D721Med (cell line): ENCODE data around the gene CDYL.

Experiments used
- DNase-seq: peaks from one replicate; pipeline ENCODE4 v3.0.0; 2011; ENCODE audit warnings: low spot score; ENCODE audit not compliant: insufficient read length
- FAIRE-seq: peaks from 2 replicates; lab custom pipeline; 2011; peaks lifted over from hg19 to GRCh38; lab: Jason Lieb, UNC
- TF ChIP-seq, protein P1 (sequence below): IDR thresholded peaks from 2 replicates; pipeline ENCODE4 v1.5.1; 2012; ENCODE audit warnings: mild to moderate bottlenecking, control low read depth; ENCODE audit not compliant: insufficient read depth; ENCODE audit errors: missing control alignments

CDYL gene

DNA sequence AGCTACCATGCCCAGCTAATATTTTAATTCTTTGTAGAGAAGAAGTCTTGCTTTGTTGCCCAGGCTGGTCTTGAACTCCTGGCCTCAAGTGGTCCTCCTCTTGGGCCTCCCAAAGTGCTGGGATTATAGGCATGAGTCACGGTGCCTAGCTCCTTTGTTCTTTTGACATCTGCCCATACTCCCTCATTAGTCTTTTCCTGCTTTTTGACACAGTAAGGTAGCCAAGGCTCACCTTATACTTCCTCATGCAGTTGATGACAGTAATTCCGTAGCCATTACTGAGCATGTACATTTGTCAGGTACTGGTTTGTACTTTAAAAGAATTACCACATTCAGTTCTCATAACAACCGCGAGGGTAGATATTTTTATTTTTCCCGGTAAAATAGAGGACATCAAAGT is 76.7 kb downstream of the CDYL start:
- FAIRE-seq (no peak), DNase-seq (no peak)
- TF ChIP-seq, protein P1, sequence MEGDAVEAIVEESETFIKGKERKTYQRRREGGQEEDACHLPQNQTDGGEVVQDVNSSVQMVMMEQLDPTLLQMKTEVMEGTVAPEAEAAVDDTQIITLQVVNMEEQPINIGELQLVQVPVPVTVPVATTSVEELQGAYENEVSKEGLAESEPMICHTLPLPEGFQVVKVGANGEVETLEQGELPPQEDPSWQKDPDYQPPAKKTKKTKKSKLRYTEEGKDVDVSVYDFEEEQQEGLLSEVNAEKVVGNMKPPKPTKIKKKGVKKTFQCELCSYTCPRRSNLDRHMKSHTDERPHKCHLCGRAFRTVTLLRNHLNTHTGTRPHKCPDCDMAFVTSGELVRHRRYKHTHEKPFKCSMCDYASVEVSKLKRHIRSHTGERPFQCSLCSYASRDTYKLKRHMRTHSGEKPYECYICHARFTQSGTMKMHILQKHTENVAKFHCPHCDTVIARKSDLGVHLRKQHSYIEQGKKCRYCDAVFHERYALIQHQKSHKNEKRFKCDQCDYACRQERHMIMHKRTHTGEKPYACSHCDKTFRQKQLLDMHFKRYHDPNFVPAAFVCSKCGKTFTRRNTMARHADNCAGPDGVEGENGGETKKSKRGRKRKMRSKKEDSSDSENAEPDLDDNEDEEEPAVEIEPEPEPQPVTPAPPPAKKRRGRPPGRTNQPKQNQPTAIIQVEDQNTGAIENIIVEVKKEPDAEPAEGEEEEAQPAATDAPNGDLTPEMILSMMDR = no peak

DNA sequence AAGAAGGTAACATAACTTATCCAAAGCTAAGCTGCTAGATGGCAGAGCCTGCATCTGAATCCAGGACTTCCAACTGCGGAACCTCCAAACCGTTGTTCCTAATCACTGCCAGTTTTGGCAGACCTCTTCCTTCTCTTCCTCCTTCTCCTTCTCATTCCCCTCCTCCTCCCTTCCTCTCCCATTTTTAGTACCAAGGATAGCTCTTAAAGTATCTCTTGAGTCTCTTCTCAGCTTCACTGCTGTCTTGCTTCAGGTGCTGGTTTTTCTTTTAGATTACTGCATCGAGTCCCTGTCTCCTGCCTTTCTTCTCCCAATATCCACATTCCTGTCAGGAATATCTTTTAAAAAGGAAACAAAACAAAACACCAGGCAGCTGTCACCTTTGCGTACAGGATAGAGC is 77.1 kb downstream of the CDYL start:
- TF ChIP-seq, protein P1 = no peak
- no peak for DNase-seq
- no peak for FAIRE-seq

DNA sequence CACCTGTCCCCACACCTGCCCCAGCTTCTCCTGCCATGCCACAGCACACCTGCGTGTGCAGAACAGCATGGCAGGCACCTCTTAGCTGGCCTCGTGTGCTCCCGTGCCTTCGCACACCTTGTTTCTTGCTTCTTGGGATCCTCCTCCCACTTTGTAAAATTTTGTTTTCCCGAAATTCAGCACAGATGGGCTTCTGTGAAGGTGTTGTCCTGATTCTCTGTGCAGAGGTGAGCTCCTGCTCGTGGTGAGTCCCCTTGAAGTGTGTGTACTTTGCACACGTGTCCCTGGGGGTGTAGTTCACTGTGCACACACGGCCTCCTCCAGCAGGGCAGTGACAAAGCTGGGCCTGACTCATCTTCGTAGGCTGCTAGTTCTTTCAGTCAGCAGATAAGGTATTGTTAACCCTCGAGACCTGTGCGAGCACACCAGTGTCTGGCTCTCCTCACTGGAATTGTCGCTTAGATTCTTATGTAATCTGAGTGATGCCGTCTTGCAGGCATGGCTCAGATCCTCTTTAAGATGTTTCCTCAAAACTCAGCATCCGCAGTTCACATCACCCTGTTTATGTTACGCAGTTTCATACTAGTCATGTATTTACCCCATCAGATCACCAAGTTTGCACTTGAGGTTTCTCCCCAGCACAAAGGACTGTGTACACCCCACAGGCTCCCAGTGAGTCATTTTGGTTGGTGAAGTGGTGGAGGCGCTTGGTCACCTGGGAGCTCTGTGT is 77.7 kb downstream of the CDYL start:
- FAIRE-seq (no peak), DNase-seq (no peak)
- TF ChIP-seq, protein P1 = no peak

DNA sequence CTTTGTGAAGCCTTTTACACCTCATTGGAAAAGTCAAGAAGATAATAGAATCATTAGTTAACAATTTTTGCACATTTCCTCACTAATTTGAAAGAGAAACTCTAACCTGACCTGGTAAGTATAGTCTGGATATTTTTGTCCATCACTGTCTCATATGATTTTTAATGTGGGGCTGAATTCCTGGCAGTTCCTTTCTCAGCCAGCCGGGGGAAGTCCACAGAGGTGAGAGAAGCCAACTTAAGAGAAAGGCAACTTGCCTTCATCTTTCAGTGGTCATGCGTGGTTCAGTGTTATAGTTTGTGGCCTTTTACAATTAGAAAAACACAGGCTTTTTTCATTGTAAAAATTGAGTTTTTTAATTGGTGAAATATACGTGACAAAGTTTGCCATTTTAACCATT is 80.6 kb downstream of the CDYL start:
- FAIRE-seq = no peak
- TF ChIP-seq, protein P1 = no peak

DNA sequence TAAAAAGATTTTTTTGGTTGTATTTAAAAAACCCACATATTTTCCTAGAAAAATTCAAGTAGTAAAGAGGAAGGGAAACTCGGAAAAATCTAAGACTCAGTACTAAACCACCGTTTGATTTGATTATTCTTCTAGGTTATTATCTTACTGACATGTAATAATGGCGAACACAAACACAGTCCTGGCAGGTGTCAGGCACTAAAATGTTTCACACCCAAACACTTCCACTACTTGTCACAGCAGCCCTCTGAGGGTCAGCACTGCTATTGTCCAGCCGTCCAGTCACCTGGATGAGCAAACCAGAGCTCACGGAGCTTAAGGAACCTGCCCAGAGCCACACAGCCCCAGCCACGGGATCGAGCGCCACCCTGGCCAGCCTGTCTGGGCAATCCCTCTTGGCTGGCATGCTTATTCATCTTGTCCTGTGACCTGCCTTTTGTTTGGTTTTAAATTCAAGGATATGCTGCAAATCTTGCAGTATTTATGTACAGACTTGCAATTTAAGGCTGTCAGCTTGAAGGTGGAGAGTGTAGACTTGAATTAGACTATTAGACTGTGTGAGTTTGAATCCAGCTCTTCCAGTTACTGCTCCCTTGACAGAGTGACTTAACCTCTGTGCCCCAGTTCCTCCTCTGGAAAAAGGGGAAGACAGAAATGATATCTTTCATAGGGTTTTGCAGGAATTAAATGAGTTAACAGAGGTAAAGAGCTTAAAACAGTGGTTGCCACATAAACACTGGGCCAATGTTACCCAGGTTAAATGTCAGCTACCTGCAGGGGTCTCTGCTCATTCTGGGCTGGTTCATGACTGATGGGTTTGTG is 82.2 kb downstream of the CDYL start:
- no peak for FAIRE-seq
- no peak for DNase-seq
- TF ChIP-seq, protein P1 = no peak

More for the DNA sequence above, 80.6 kb downstream of the CDYL start:
- no peak for DNase-seq

DNA sequence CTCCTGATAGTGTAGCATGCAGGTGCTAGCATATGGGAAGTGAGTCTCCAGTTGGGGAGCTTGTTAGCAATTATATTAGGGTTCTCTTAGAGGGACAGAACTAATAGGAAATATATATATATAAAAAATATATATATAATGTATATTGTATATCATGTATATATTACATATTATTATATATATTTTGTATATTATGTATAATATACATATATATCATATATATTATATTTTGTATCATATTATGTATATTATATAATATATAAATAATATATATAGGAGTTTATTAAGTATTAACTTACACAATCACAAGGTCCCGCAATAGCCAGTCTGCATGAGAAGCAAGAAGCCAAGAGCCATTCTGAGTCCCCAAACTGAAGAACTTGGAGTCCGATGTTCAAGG is 84.2 kb downstream of the CDYL start:
- no peak for DNase-seq
- FAIRE-seq = no peak
- TF ChIP-seq, protein P1 = no peak
